Endothelial cell of umbilical vein (primary cell): ENCODE data around the gene CHN2. TPM values are rescaled to one million over a fixed set of nuclear protein-coding genes. Genes with fewer than 3 reads are reported as not detected.
A peak's percentile ranks its signal among the peaks of the same experiment; 100 is the strongest.

Experiments used
- BruUV-seq: library from RNA; stranded (reverse); fragments of 400-500 nt; replicated peaks from 2 replicates; lab custom pipeline; 2021; lab: Mats Ljungman, UMichigan
- CTCF ChIA-PET: fragments of 300-600, 350-600 bp; sonication (Branson Sonifier 250); formaldehyde crosslinking; loops from one replicate; lab custom pipeline; 2021; ENCODE audit warnings: antibody characterized with exemption, inconsistent platforms; lab: Charles Lee
- POLR2A ChIA-PET: fragments of 300-600, 350-600 bp; sonication (Branson Sonifier 250); formaldehyde crosslinking; loops from one replicate; lab custom pipeline; 2021; ENCODE audit warnings: antibody characterized with exemption, inconsistent platforms; lab: Charles Lee
- DNase-seq: peaks from one replicate; pipeline ENCODE4 v3.0.0-alpha.2; 2011; ENCODE audit warnings: low read depth, low spot score
- FAIRE-seq: peaks from 2 replicates; lab custom pipeline; 2011; peaks lifted over from hg19 to GRCh38; lab: Jason Lieb, UNC
- H2AFZ ChIP-seq: 2 replicates; pipeline ENCODE4 v1.6.0; 2012; ENCODE audit warnings: low read depth, low read length, control low read depth, inconsistent platforms
- H3K27ac ChIP-seq: 2 replicates; pipeline ENCODE4 v1.5.1; 2011; ENCODE audit warnings: low read depth, mild to moderate bottlenecking, control low read depth, low read length, moderate library complexity; ENCODE audit not compliant: insufficient read depth
- H3K27me3 ChIP-seq, 2 experiments: 2 replicates each; pipeline versions ENCODE4 v1.6.0 to v1.6.1; 2011; ENCODE audit warnings: low read length in 2 of 2, mixed read lengths in 1 of 2; ENCODE audit not compliant: control insufficient read depth in 2 of 2, insufficient read depth in 2 of 2
- H3K36me3 ChIP-seq, 2 experiments: 2 replicates in 1 of 2; 3 replicates in 1 of 2; pipeline ENCODE4 v1.5.1; 2011; ENCODE audit warnings: low read length in 2 of 2, mild to moderate bottlenecking in 1 of 2, moderate library complexity in 1 of 2; ENCODE audit not compliant: control insufficient read depth in 2 of 2, insufficient read depth in 2 of 2; ENCODE audit errors: extremely low read depth in 1 of 2
- H3K4me1 ChIP-seq: 3 replicates; pipeline ENCODE4 v1.5.1; 2011; ENCODE audit warnings: mild to moderate bottlenecking, low read length; ENCODE audit not compliant: control insufficient read depth, insufficient read depth; ENCODE audit errors: extremely low read depth
- H3K4me2 ChIP-seq: 2 replicates; pipeline ENCODE4 v1.6.1; 2011; ENCODE audit warnings: low read length, control low read depth, mixed read lengths; ENCODE audit not compliant: insufficient read depth
- H3K4me3 ChIP-seq, 3 experiments: fragments of 200-600 bp in 1 of 3; sonication (generic), shearing (Covaris generic) in 1 of 3; replicated peaks in 1 of 3; 2 replicates each; pipeline ENCODE4 v1.5.1; 2011 to 2016; ENCODE audit warnings: control low read depth in 3 of 3, low read length in 3 of 3, mild to moderate bottlenecking in 2 of 3, inconsistent platforms in 1 of 3, low read depth in 1 of 3, moderate library complexity in 1 of 3; ENCODE audit not compliant: insufficient read depth in 1 of 3
- H3K79me2 ChIP-seq: 2 replicates; pipeline ENCODE4 v1.6.0; 2012; ENCODE audit warnings: low read length, inconsistent platforms; ENCODE audit not compliant: control insufficient read depth, insufficient read depth
- H3K9ac ChIP-seq: replicated peaks from 2 replicates; pipeline ENCODE3; 2011; ENCODE audit warnings: low read length, control low read depth; ENCODE audit not compliant: insufficient read depth; ENCODE audit errors: extremely low read depth
- H3K9me1 ChIP-seq: replicated peaks from 3 replicates; pipeline ENCODE4 v1.6.0; 2011; ENCODE audit warnings: mild to moderate bottlenecking, low read length; ENCODE audit not compliant: control insufficient read depth, insufficient read depth; ENCODE audit errors: extremely low read depth
- H3K9me3 ChIP-seq: replicated peaks from 2 replicates; pipeline ENCODE4 v1.5.1; 2012; ENCODE audit warnings: low read length, inconsistent platforms; ENCODE audit not compliant: control insufficient read depth, insufficient read depth
- H4K20me1 ChIP-seq: replicated peaks from 2 replicates; pipeline ENCODE3; 2011; ENCODE audit warnings: mild to moderate bottlenecking, low read length; ENCODE audit not compliant: control insufficient read depth, insufficient read depth; ENCODE audit errors: extremely low read depth
- CTCF ChIP-seq, 2 donors: IDR thresholded peaks; 1 replicate in 1 of 2; 2 replicates in 1 of 2; pipeline ENCODE4 v1.5.1; 2011; ENCODE audit warnings: low read length in 2 of 2, mild to moderate bottlenecking in 2 of 2, moderate library complexity in 2 of 2, control low read depth in 1 of 2, inconsistent platforms in 1 of 2, low read depth in 1 of 2; ENCODE audit not compliant: insufficient read depth in 1 of 2; ENCODE audit errors: extremely low read depth in 1 of 2
- EZH2 ChIP-seq: IDR thresholded peaks from 2 replicates; pipeline ENCODE4 v1.6.1; 2012; ENCODE audit warnings: borderline replicate concordance, low read depth, mild to moderate bottlenecking, moderate library complexity, low read length, inconsistent platforms; ENCODE audit not compliant: severe bottlenecking
- FOS ChIP-seq: IDR thresholded peaks from 2 replicates; pipeline ENCODE4 v1.6.1; 2011; ENCODE audit warnings: mild to moderate bottlenecking, low read length, moderate library complexity, borderline replicate concordance; ENCODE audit not compliant: insufficient read depth
- GATA2 ChIP-seq: IDR thresholded peaks from 2 replicates; pipeline ENCODE4 v1.7.0; 2011; ENCODE audit warnings: low read depth, mild to moderate bottlenecking, moderate library complexity, mixed read lengths, low read length; ENCODE audit not compliant: insufficient read length, insufficient read depth
- JUN ChIP-seq: IDR thresholded peaks from 2 replicates; pipeline ENCODE4 v1.6.1; 2011; ENCODE audit warnings: borderline replicate concordance, low read depth; ENCODE audit not compliant: insufficient read length, insufficient read depth
- MAX ChIP-seq: IDR thresholded peaks from 2 replicates; pipeline ENCODE4 v1.6.1; 2011; ENCODE audit not compliant: insufficient read depth, insufficient read length
- MYC ChIP-seq: IDR thresholded peaks from one replicate; pipeline ENCODE4 v1.6.1; 2011; ENCODE audit warnings: mild to moderate bottlenecking, low read depth, low read length
- POLR2A ChIP-seq: IDR thresholded peaks from 2 replicates; pipeline ENCODE4 v1.6.1; 2012; ENCODE audit warnings: low read depth, mild to moderate bottlenecking, control low read depth, low read length
- POLR2AphosphoS5 ChIP-seq: IDR thresholded peaks from 2 replicates; pipeline ENCODE4 v1.6.1; 2012; ENCODE audit warnings: low read depth, mild to moderate bottlenecking, control low read depth, low read length, moderate library complexity; ENCODE audit not compliant: insufficient read depth
- dilution Hi-C: fragments of 300-500 bp; cut with MboI; formaldehyde crosslinking; loops from one replicate; pipeline ENCODE4 v1.15.0; 2019; ENCODE audit warnings: low sequenced_read_pairs; ENCODE audit not compliant: extremely low pct_ligation_motif_present
- intact Hi-C: fragments of 100-400 bp; cut with micrococcal nuclease; formaldehyde crosslinking; loops from one replicate; pipeline ENCODE4 v1.10.0; 2022
- polyA plus RNA-seq, 4 experiments: library from polyadenylated mRNA; depleted of rRNA in 3 of 4; stranded (reverse) in 3 of 4; unstranded in 1 of 4; fragments of >200 nt; gene quantifications; 2 replicates each; pipeline versions ENCODE4 v1.2.1 to v1.2.3, GENCODE V29; 2011 to 2012; ENCODE audit warnings: missing spikeins in 1 of 4
- total RNA-seq: library from RNA; stranded (reverse); gene quantifications from 2 replicates; pipeline ENCODE4 v1.2.3, GENCODE V29; 2021

CHN2 gene
- total and polyA plus RNA-seq, 2 donors (not counting 3 experiments of a cell fraction or from before 2014, with no cell fraction given) = 1.4 to 5.0 TPM

GRCh38 chr7:29494350-29494749 lies 299.8 kb downstream of the CHN2 start:
- Histone ChIP-seq H3K9ac (no peak overlapping the region), H3K9me3 (no peaks in the 10 kb centered on the region), H4K20me1 (no peaks in the 10 kb centered on the region), H3K27me3 (no peaks in the 10 kb centered on the region), H3K4me1 (peaks cover 15% of the 10 kb centered on the region), H3K79me2 (no peaks in the 10 kb centered on the region), H3K4me2 (no peak overlapping the region), H3K36me3 (no peaks in the 10 kb centered on the region), H2AFZ (no peak overlapping the region), H3K9me1 (no peaks in the 10 kb centered on the region), H3K4me3 (no peak overlapping the region), H3K27ac (no peak overlapping the region)
- DNase-seq = peak; percentile 37
- ChIA-PET POLR2A (no interaction called here), CTCF (interaction anchor here (0.9 to 1.0 kb wide), 2 partner anchors 11 to 573 kb away, joined by 3 to 4 read pairs; no protein-coding TSS in a partner anchor)
- intact Hi-C loops (no loop called here), dilution Hi-C loops (no loop called here)
- FAIRE-seq = no peak
- no peak for TF ChIP-seq POLR2AphosphoS5
- TF ChIP-seq JUN = no peak
- no peak for TF ChIP-seq POLR2A
- no peak for TF ChIP-seq MAX
- TF ChIP-seq GATA2 = no peak
- no TSS peak for BruUV-seq

GRCh38 chr7:29495653-29496052 lies 301.1 kb downstream of the CHN2 start:
- no peak for TF ChIP-seq POLR2AphosphoS5
- no peak for TF ChIP-seq JUN
- TF ChIP-seq MYC = no peak
- no peak for TF ChIP-seq FOS
- no peak for TF ChIP-seq MAX
- no peak for TF ChIP-seq CTCF (IDR thresholded peaks at IDR 0.05; ENCODE audit: extremely low read depth in 1 of 2, insufficient read depth in 1 of 2, low read depth in 1 of 2, low read length in 2 of 2)
- TF ChIP-seq GATA2 = no peak
- no peak for TF ChIP-seq EZH2
- no peak for TF ChIP-seq POLR2A
- no peak overlapping the region for H2AFZ ChIP-seq
- no peaks in the 10 kb centered on the region for H3K36me3 ChIP-seq
- H3K27ac ChIP-seq = no peak overlapping the region
- ChIA-PET POLR2A (no interaction called here), CTCF (no interaction called here)
- no peaks in the 10 kb centered on the region for H4K20me1 ChIP-seq
- no peak for DNase-seq
- H3K4me3 ChIP-seq = no peak overlapping the region
- no peak overlapping the region for H3K4me2 ChIP-seq
- BruUV-seq = no TSS peak
- no peaks in the 10 kb centered on the region for H3K9me1 ChIP-seq
- no peaks in the 10 kb centered on the region for H3K79me2 ChIP-seq
- H3K9me3 ChIP-seq = no peaks in the 10 kb centered on the region
- peaks cover 13% of the 10 kb centered on the region for H3K4me1 ChIP-seq
- H3K9ac ChIP-seq = no peak overlapping the region
- FAIRE-seq = no peak
- intact Hi-C loops = no loop called here
- dilution Hi-C loops = no loop called here
- no peaks in the 10 kb centered on the region for H3K27me3 ChIP-seq
